ENCODE results near the gene C3orf52.

DNA sequence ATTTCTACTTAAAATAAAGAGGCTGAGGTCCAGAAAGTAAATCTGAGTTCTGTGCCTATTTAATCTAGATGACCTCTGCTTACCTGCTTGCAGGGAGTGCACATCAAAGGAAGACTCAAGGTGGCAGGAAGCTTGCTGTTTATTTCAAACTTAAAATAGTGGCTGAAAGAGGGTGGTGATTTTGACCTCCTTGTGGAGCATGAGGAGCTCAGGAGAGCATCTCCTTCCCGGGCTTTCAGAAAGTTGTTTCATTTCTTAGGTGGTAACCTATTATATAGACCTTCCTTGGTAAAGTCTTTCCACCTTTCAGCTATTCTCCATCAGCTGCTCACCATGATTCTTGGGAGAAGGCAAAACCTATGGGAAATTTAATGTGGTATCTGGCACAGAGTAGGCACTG is 46.4 kb downstream of the C3orf52 start:
- TF ChIP-seq, protein P1, sequence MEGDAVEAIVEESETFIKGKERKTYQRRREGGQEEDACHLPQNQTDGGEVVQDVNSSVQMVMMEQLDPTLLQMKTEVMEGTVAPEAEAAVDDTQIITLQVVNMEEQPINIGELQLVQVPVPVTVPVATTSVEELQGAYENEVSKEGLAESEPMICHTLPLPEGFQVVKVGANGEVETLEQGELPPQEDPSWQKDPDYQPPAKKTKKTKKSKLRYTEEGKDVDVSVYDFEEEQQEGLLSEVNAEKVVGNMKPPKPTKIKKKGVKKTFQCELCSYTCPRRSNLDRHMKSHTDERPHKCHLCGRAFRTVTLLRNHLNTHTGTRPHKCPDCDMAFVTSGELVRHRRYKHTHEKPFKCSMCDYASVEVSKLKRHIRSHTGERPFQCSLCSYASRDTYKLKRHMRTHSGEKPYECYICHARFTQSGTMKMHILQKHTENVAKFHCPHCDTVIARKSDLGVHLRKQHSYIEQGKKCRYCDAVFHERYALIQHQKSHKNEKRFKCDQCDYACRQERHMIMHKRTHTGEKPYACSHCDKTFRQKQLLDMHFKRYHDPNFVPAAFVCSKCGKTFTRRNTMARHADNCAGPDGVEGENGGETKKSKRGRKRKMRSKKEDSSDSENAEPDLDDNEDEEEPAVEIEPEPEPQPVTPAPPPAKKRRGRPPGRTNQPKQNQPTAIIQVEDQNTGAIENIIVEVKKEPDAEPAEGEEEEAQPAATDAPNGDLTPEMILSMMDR (IDR thresholded peaks at IDR 0.05), result no peak
- TF ChIP-seq POLR2A (IDR thresholded peaks at IDR 0.05), result no peak
